Endodermal cell (in vitro differentiated cells): ENCODE results near the gene GRIA4. TPM values are rescaled to one million over a fixed set of nuclear protein-coding genes. Genes with fewer than 3 reads are reported as not detected.
"Not testable (repeated sequence)": the region's sequence is repeated elsewhere in the genome, so short reads cannot be mapped to it uniquely, and the experiment has no call there.

Experiments
- DNase-seq: peaks from one replicate; pipeline ENCODE4 v3.0.0-alpha.2; 2017
- H3K27ac ChIP-seq: 2 replicates; pipeline ENCODE4 v1.5.1; 2013; ENCODE audit warnings: mild to moderate bottlenecking, low read depth, low read length, moderate library complexity
- H3K27me3 ChIP-seq: 2 replicates; pipeline ENCODE4 v1.6.1; 2013; ENCODE audit warnings: mild to moderate bottlenecking, low read length, moderate library complexity; ENCODE audit not compliant: insufficient read depth, control insufficient read depth, poor library complexity, severe bottlenecking
- H3K36me3 ChIP-seq: 2 replicates; pipeline ENCODE4 v1.7.0; 2013; ENCODE audit warnings: mild to moderate bottlenecking, low read length, moderate library complexity; ENCODE audit not compliant: control insufficient read depth, insufficient read depth
- H3K4me1 ChIP-seq: one replicate; pipeline ENCODE4 v1.7.0; 2013; ENCODE audit warnings: low read length; ENCODE audit not compliant: control insufficient read depth, insufficient read depth
- H3K4me3 ChIP-seq: 2 replicates; pipeline ENCODE4 v1.5.1; 2013; ENCODE audit warnings: mild to moderate bottlenecking, low read length, moderate library complexity
- H3K9ac ChIP-seq: 2 replicates; pipeline ENCODE4 v1.6.1; 2013; ENCODE audit warnings: mild to moderate bottlenecking, low read length, moderate library complexity; ENCODE audit not compliant: poor library complexity, severe bottlenecking; ENCODE audit errors: extremely low read depth
- H3K9me3 ChIP-seq: 2 replicates; pipeline ENCODE4 v1.6.1; 2013; ENCODE audit warnings: mild to moderate bottlenecking, low read length, moderate library complexity; ENCODE audit not compliant: control insufficient read depth
- H3K27ac Mint-ChIP-seq: 2 replicates; pipeline ENCODE4 v1.8.0; 2020; ENCODE audit warnings: mixed read lengths
- H3K27me3 Mint-ChIP-seq: 2 replicates; pipeline ENCODE4 v1.8.0; 2021; ENCODE audit warnings: mild to moderate bottlenecking, mixed read lengths; ENCODE audit not compliant: insufficient read depth
- H3K36me3 Mint-ChIP-seq: 2 replicates; pipeline ENCODE4 v1.8.0; 2020; ENCODE audit warnings: low read depth, mixed read lengths
- H3K4me1 Mint-ChIP-seq: 2 replicates; pipeline ENCODE4 v1.8.0; 2020; ENCODE audit warnings: mixed read lengths
- H3K4me3 Mint-ChIP-seq: 2 replicates; pipeline ENCODE4 v1.8.0; 2020; ENCODE audit warnings: mild to moderate bottlenecking, moderate library complexity, mixed read lengths
- H3K9me3 Mint-ChIP-seq: 2 replicates; pipeline ENCODE4 v1.8.0; 2020; ENCODE audit warnings: mild to moderate bottlenecking, mixed read lengths
- CTCF ChIP-seq: fragments of 200-600 bp; sonication (generic); conservative IDR thresholded peaks from 2 replicates; pipeline ENCODE4 v1.5.0; 2021; ENCODE audit warnings: antibody characterized with exemption, mild to moderate bottlenecking
- WGBS, 2 experiments: methylation state at CpG; one replicate each; pipeline versions ENCODE4 v1.1.5 to v1.1.7; 2013; ENCODE audit warnings: missing lambda C conversion rate in 2 of 2, mixed read lengths in 1 of 2; ENCODE audit not compliant: insufficient coverage in 1 of 2, insufficient read length in 1 of 2; 5-methylcytosine and 5-hydroxymethylcytosine counted together
- total RNA-seq, 2 donors: library from RNA; stranded (reverse); fragmentation: NEBNext Ultra II Directional in 1 of 2; extraction: Animal tissue kit (Norgen Biotek cat#: 25700) in 1 of 2; gene quantifications; 2 replicates in 1 of 2; 3 replicates in 1 of 2; pipeline ENCODE4 v1.2.1, GENCODE V29; 2021

The GRIA4 gene
- total RNA-seq, 2 donors from 2014 or later = 0.18 to 0.37 TPM

GRCh38 chr11:105767931-105768330 is 158.1 kb downstream of the GRIA4 start:
- Histone ChIP-seq H3K4me3 (no peak overlapping the region), H3K36me3 (no peaks in the 10 kb centered on the region), H3K27me3 (no peaks in the 10 kb centered on the region), H3K27ac (no peak overlapping the region), H3K9me3 (no peaks in the 10 kb centered on the region), H3K9ac (no peak overlapping the region), H3K4me1 (no peaks in the 10 kb centered on the region)
- H3K36me3 Mint-ChIP-seq = no peaks in the 10 kb centered on the region
- no peak for DNase-seq
- TF ChIP-seq CTCF = no peak
- H3K9me3 Mint-ChIP-seq = no peaks in the 10 kb centered on the region
- H3K27me3 Mint-ChIP-seq = no peaks in the 10 kb centered on the region
- H3K4me3 Mint-ChIP-seq = no peak overlapping the region
- H3K4me1 Mint-ChIP-seq = no peaks in the 10 kb centered on the region
- H3K27ac Mint-ChIP-seq = no peak overlapping the region

GRCh38 chr11:105769627-105770026 is 159.8 kb downstream of the GRIA4 start:
- Histone ChIP-seq H3K4me1 (no peaks in the 10 kb centered on the region), H3K9me3 (no peaks in the 10 kb centered on the region), H3K36me3 (no peaks in the 10 kb centered on the region), H3K4me3 (no peak overlapping the region), H3K27me3 (no peaks in the 10 kb centered on the region), H3K9ac (no peak overlapping the region), H3K27ac (no peak overlapping the region)
- no peaks in the 10 kb centered on the region for H3K9me3 Mint-ChIP-seq
- DNase-seq = no peak
- H3K4me3 Mint-ChIP-seq = no peak overlapping the region
- H3K27me3 Mint-ChIP-seq = no peaks in the 10 kb centered on the region
- H3K27ac Mint-ChIP-seq = no peak overlapping the region
- no peaks in the 10 kb centered on the region for H3K4me1 Mint-ChIP-seq
- TF ChIP-seq CTCF = no peak
- WGBS, 2 experiments = 88 to 100% methylated on average over 2 of the region's 2 CpGs
- no peaks in the 10 kb centered on the region for H3K36me3 Mint-ChIP-seq

- DNase-seq, H3K9ac ChIP-seq, H3K4me3 Mint-ChIP-seq, H3K27me3 Mint-ChIP-seq, H3K36me3 Mint-ChIP-seq, H3K9me3 Mint-ChIP-seq, H3K27ac Mint-ChIP-seq, H3K4me1 Mint-ChIP-seq, H3K9me3 ChIP-seq, H3K27ac ChIP-seq, H3K4me1 ChIP-seq, H3K36me3 ChIP-seq, H3K27me3 ChIP-seq, H3K4me3 ChIP-seq: not testable (repeated sequence)
- 83 to 96% methylated on average over 2 of the region's 3 CpGs for WGBS, 2 experiments
Observed at GRCh38 chr11:105773452-105773851, 163.6 kb downstream of the GRIA4 start.

GRCh38 chr11:105774899-105775298 is 165.0 kb downstream of the GRIA4 start:
- Mint-ChIP-seq H3K4me3 (no peak overlapping the region), H3K4me1 (no peaks in the 10 kb centered on the region), H3K9me3 (no peaks in the 10 kb centered on the region), H3K27ac (no peak overlapping the region), H3K27me3 (no peaks in the 10 kb centered on the region), H3K36me3 (no peaks in the 10 kb centered on the region)
- DNase-seq = no peak
- H3K9ac ChIP-seq = no peak overlapping the region
- no peak for TF ChIP-seq CTCF
- no peaks in the 10 kb centered on the region for H3K4me1 ChIP-seq
- H3K9me3 ChIP-seq = no peaks in the 10 kb centered on the region
- no peak overlapping the region for H3K4me3 ChIP-seq
- H3K27ac ChIP-seq = no peak overlapping the region
- 95 to 100% methylated on average over 4 of the region's 4 CpGs for WGBS, 2 experiments
- no peaks in the 10 kb centered on the region for H3K27me3 ChIP-seq
- no peaks in the 10 kb centered on the region for H3K36me3 ChIP-seq
